PC-3 (cell line): ENCODE measurements around the gene SIPA1L2. TPM values are rescaled to one million over a fixed set of nuclear protein-coding genes. Genes with fewer than 3 reads are reported as not detected.
A peak's percentile ranks its signal among the peaks of the same experiment; 100 is the strongest.

ENCODE experiments used
- ATAC-seq: fragments of 200-7000 bp; cut with Tn5 transposase; 2 replicates; pipeline ENCODE4 v1.9.1; 2020; ENCODE audit warnings: mild to moderate bottlenecking, moderate library complexity
- BruUV-seq: library from RNA; stranded (reverse); fragments of 400-500 nt; replicated peaks from 2 replicates; lab custom pipeline; 2021; lab: Mats Ljungman, UMichigan
- CTCF ChIA-PET: fragments of 300-600 bp; sonication (Branson Sonifier 250); formaldehyde crosslinking; loops from one replicate; lab custom pipeline; 2022; ENCODE audit warnings: antibody characterized with exemption; lab: Charles Lee
- POLR2A ChIA-PET: fragments of 300-600 bp; sonication (Branson Sonifier 250); formaldehyde crosslinking; loops from one replicate; lab custom pipeline; 2022; ENCODE audit warnings: antibody characterized with exemption; ENCODE audit not compliant: unreplicated experiment; lab: Charles Lee
- DNase-seq: peaks from one replicate; pipeline ENCODE4 v3.0.0-alpha.2; 2015
- H2AFZ ChIP-seq: fragments of 300-600 bp; sonication (generic); 2 replicates; pipeline ENCODE4 v1.6.0; 2016; ENCODE audit warnings: antibody characterized with exemption, low read length
- H3F3A ChIP-seq: fragments of 300-600 bp; sonication (generic); one replicate; pipeline ENCODE4 v1.6.0; 2017; ENCODE audit warnings: antibody characterized with exemption, low read length, control low read depth, mild to moderate bottlenecking; ENCODE audit not compliant: unreplicated experiment
- H3K27ac ChIP-seq: fragments of 300-600 bp; sonication (generic); 2 replicates; pipeline ENCODE4 v1.5.1; 2016; ENCODE audit warnings: mild to moderate bottlenecking, low read length
- H3K27me3 ChIP-seq: fragments of 300-600 bp; sonication (generic); 2 replicates; pipeline ENCODE4 v1.6.1; 2016; ENCODE audit warnings: low read length, mixed read lengths
- H3K36me3 ChIP-seq: fragments of 300-600 bp; sonication (generic); 2 replicates; pipeline ENCODE4 v1.6.1; 2016; ENCODE audit warnings: low read depth, mixed run types, low read length, mixed read lengths
- H3K4me1 ChIP-seq: fragments of 300-600 bp; sonication (generic); 2 replicates; pipeline ENCODE4 v1.5.1; 2016; ENCODE audit warnings: low read length; ENCODE audit not compliant: insufficient read depth
- H3K4me2 ChIP-seq: fragments of 300-600 bp; sonication (generic); 2 replicates; pipeline ENCODE4 v1.6.0; 2016; ENCODE audit warnings: low read length
- H3K4me3 ChIP-seq: fragments of 300-600 bp; sonication (generic); 2 replicates; pipeline ENCODE4 v1.5.1; 2016; ENCODE audit warnings: mild to moderate bottlenecking, low read length, mixed read lengths
- H3K79me2 ChIP-seq: fragments of 300-600 bp; sonication (generic); 2 replicates; pipeline ENCODE4 v1.6.1; 2017; ENCODE audit warnings: low read length, mixed read lengths
- H3K9ac ChIP-seq: fragments of 300-600 bp; sonication (generic); 2 replicates; pipeline ENCODE4 v1.6.0; 2016; ENCODE audit warnings: mild to moderate bottlenecking, low read length
- H3K9me2 ChIP-seq: fragments of 300-600 bp; sonication (generic); replicated peaks from 2 replicates; pipeline ENCODE4 v1.6.1; 2016; ENCODE audit warnings: mixed run types, low read length, mixed read lengths
- H3K9me3 ChIP-seq: fragments of 300-600 bp; sonication (generic); 2 replicates; pipeline ENCODE4 v1.6.1; 2016; ENCODE audit warnings: low read length, mixed read lengths
- H4K20me1 ChIP-seq: fragments of 300-600 bp; sonication (generic); 2 replicates; pipeline ENCODE4 v1.6.1; 2016; ENCODE audit warnings: low read length, mixed read lengths
- EZH2 ChIP-seq: fragments of 300-600 bp; sonication (generic); IDR thresholded peaks from one replicate; pipeline ENCODE4 v1.6.1; 2017; ENCODE audit warnings: antibody characterized with exemption, mild to moderate bottlenecking, low read length; ENCODE audit not compliant: unreplicated experiment
- EZH2phosphoT487 ChIP-seq: fragments of 300-600 bp; sonication (generic); IDR thresholded peaks from 2 replicates; pipeline ENCODE4 v1.6.1; 2018; ENCODE audit warnings: mild to moderate bottlenecking, antibody characterized with exemption, low read length, borderline replicate concordance
- intact Hi-C: fragments of 100-400 bp; cut with micrococcal nuclease; formaldehyde crosslinking; loops from 2 replicates; pipeline ENCODE4 v1.9.0; 2023
- total RNA-seq: library from RNA; depleted of rRNA; stranded (reverse); fragments of >200 nt; gene quantifications from 2 replicates; pipeline ENCODE4 v1.2.3, GENCODE V29; 2014
- TF ChIP-seq, protein P1 (sequence below): fragments of 300-600 bp; sonication (generic); conservative IDR thresholded peaks from 2 replicates; pipeline ENCODE4 v1.5.1; 2017; ENCODE audit warnings: antibody characterized with exemption, low read depth, mild to moderate bottlenecking, low read length

The SIPA1L2 gene
- total RNA-seq, 1 experiment from 2014 or later, result 9.8 TPM

DNA sequence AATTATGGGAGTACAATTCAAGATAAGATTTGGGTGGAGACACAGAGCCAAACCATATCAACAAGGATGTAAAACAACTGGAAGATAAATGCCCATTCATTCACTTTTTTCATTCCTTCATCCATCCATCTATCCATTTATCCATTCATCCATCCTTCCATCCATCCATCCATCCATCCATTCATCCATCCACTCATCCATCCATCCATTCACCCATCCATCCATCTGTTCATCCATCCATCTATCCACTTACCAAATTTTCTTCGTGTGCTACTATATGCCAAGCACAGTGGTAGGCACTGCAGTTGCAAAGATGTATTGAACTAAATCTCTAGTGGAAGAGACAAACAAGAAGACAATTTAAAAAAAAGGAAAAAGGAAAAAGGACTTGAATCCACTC lies 14.3 kb upstream of the SIPA1L2 start:
- H3K36me3 ChIP-seq, result no peaks in the 10 kb centered on the region
- peaks cover 15% of the 10 kb centered on the region for H3K4me1 ChIP-seq
- no peaks in the 10 kb centered on the region for H3K9me2 ChIP-seq
- H3K9ac ChIP-seq, result no peak overlapping the region
- no peak overlapping the region for H3K4me3 ChIP-seq
- BruUV-seq, result no TSS peak
- TF ChIP-seq EZH2phosphoT487, result no peak
- TF ChIP-seq EZH2, result no peak
- TF ChIP-seq, protein P1, sequence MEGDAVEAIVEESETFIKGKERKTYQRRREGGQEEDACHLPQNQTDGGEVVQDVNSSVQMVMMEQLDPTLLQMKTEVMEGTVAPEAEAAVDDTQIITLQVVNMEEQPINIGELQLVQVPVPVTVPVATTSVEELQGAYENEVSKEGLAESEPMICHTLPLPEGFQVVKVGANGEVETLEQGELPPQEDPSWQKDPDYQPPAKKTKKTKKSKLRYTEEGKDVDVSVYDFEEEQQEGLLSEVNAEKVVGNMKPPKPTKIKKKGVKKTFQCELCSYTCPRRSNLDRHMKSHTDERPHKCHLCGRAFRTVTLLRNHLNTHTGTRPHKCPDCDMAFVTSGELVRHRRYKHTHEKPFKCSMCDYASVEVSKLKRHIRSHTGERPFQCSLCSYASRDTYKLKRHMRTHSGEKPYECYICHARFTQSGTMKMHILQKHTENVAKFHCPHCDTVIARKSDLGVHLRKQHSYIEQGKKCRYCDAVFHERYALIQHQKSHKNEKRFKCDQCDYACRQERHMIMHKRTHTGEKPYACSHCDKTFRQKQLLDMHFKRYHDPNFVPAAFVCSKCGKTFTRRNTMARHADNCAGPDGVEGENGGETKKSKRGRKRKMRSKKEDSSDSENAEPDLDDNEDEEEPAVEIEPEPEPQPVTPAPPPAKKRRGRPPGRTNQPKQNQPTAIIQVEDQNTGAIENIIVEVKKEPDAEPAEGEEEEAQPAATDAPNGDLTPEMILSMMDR, result no peak
- ChIA-PET POLR2A (no interaction called here), CTCF (no interaction called here)
- no peaks in the 10 kb centered on the region for H4K20me1 ChIP-seq
- H3K27ac ChIP-seq, result no peak overlapping the region
- H3K9me3 ChIP-seq, result no peaks in the 10 kb centered on the region
- no peaks in the 10 kb centered on the region for H3F3A ChIP-seq
- intact Hi-C loops, result no loop called here
- no peaks in the 10 kb centered on the region for H3K79me2 ChIP-seq
- no peak for DNase-seq
- H2AFZ ChIP-seq, result no peak overlapping the region
- no peak overlapping the region for H3K4me2 ChIP-seq
- H3K27me3 ChIP-seq, result no peaks in the 10 kb centered on the region
- no peak for ATAC-seq

DNA sequence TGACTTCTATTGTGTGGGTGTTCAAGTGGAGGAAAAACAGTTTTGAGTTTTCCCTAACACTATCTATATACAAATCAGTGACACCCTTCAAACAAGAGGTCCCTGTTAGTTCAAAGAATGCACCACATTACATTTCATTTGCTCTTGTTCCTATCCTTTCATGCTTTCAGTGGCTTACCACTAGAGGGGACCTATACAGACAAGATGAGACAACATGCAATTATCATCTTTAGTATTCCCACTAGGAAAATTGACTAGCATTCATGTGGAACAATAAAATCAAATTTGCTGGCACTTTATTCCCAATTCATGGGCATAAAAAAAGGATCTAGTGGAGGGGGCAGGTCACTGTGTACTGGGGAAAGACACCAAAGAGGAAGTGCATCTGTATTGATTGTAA lies 13.3 kb upstream of the SIPA1L2 start:
- Histone ChIP-seq H4K20me1 (no peaks in the 10 kb centered on the region), H3F3A (no peaks in the 10 kb centered on the region), H3K79me2 (no peaks in the 10 kb centered on the region), H3K9ac (no peak overlapping the region), H3K4me1 (peaks cover 15% of the 10 kb centered on the region), H3K9me3 (no peaks in the 10 kb centered on the region), H3K4me2 (no peak overlapping the region), H3K36me3 (no peaks in the 10 kb centered on the region), H3K27ac (no peak overlapping the region), H2AFZ (no peak overlapping the region), H3K9me2 (no peaks in the 10 kb centered on the region), H3K4me3 (no peak overlapping the region), H3K27me3 (no peaks in the 10 kb centered on the region)
- ATAC-seq (peak; percentile 49; the same call in 1 of the 2 replicates), DNase-seq (peak; percentile 21)
- BruUV-seq, result no TSS peak
- ChIA-PET CTCF (no interaction called here), POLR2A (no interaction called here)
- intact Hi-C loops, result no loop called here
- TF ChIP-seq EZH2 (no peak), EZH2phosphoT487 (no peak)
- TF ChIP-seq, protein P1, result peak; percentile 47

DNA sequence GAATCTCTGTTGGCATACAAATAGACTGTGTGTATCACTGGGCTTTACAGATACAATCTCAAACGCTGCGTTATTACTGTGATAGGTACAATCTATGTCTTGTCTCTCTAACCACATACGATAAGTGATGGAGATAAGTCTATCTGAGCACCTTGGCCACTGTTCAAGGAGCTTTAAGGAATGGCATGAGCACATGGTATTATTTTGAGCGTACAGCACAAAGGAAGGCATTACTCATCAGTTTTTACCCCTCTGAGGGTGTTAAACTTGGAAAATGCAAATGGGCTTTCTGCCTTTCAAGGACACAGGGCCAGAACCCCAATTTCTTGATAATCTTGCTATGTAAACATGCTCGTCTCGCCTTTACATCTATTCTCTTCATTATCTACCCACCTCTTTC lies 11.6 kb upstream of the SIPA1L2 start:
- Histone ChIP-seq H3K79me2 (no peaks in the 10 kb centered on the region), H3K9ac (no peak overlapping the region), H3K27ac (no peak overlapping the region), H4K20me1 (no peaks in the 10 kb centered on the region), H3K4me2 (no peak overlapping the region), H3K36me3 (no peaks in the 10 kb centered on the region), H3K4me3 (no peak overlapping the region), H3F3A (no peaks in the 10 kb centered on the region), H3K4me1 (peaks cover 11% of the 10 kb centered on the region), H2AFZ (no peak overlapping the region), H3K9me3 (no peaks in the 10 kb centered on the region), H3K9me2 (no peaks in the 10 kb centered on the region), H3K27me3 (no peaks in the 10 kb centered on the region)
- intact Hi-C loops, result no loop called here
- ChIA-PET CTCF (no interaction called here), POLR2A (no interaction called here)
- no TSS peak for BruUV-seq
- DNase-seq (no peak), ATAC-seq (no peak)
- TF ChIP-seq, protein P1, result no peak
- TF ChIP-seq EZH2phosphoT487, result no peak
- TF ChIP-seq EZH2, result no peak
